GM23248 (cell line): ENCODE measurements around the gene ZHX3. TPM values are rescaled to one million over a fixed set of nuclear protein-coding genes. Genes with fewer than 3 reads are reported as not detected.

ENCODE experiments used
- DNase-seq: peaks from one replicate; pipeline ENCODE4 v3.0.0-alpha.2; 2015
- H2AFZ ChIP-seq: fragments of 200-600 bp; sonication (generic); 2 replicates; pipeline ENCODE4 v1.6.1; 2016; ENCODE audit warnings: antibody characterized with exemption
- H3F3A ChIP-seq: fragments of 200-600 bp; sonication (generic); 2 replicates; pipeline ENCODE4 v1.6.1; 2016; ENCODE audit warnings: mild to moderate bottlenecking, antibody characterized with exemption, mixed run types; ENCODE audit not compliant: insufficient read depth
- H3K27ac ChIP-seq: fragments of 200-600 bp; sonication (generic); 2 replicates; pipeline ENCODE4 v1.5.1; 2016; ENCODE audit warnings: mild to moderate bottlenecking
- H3K27me3 ChIP-seq: fragments of 200-600 bp; sonication (generic); replicated peaks from 2 replicates; pipeline ENCODE4 v1.6.1; 2016; ENCODE audit warnings: mild to moderate bottlenecking; ENCODE audit not compliant: insufficient read depth
- H3K36me3 ChIP-seq: fragments of 200-600 bp; sonication (generic); 2 replicates; pipeline ENCODE4 v1.6.1; 2016; ENCODE audit warnings: low read depth, mild to moderate bottlenecking
- H3K4me1 ChIP-seq: fragments of 200-600 bp; sonication (generic); 2 replicates; pipeline ENCODE4 v1.6.1; 2016; ENCODE audit warnings: mild to moderate bottlenecking; ENCODE audit not compliant: insufficient read depth
- H3K4me2 ChIP-seq: fragments of 200-600 bp; sonication (generic); one replicate; pipeline ENCODE4 v1.6.1; 2016; ENCODE audit warnings: mild to moderate bottlenecking; ENCODE audit not compliant: unreplicated experiment
- H3K4me3 ChIP-seq: fragments of 200-600 bp; sonication (generic); 2 replicates; pipeline ENCODE4 v1.5.1; 2016; ENCODE audit warnings: mild to moderate bottlenecking
- H3K79me2 ChIP-seq: fragments of 200-600 bp; sonication (generic); 2 replicates; pipeline ENCODE4 v1.6.1; 2016; ENCODE audit warnings: mild to moderate bottlenecking; ENCODE audit not compliant: insufficient read depth
- H3K9ac ChIP-seq: fragments of 200-600 bp; sonication (generic); 2 replicates; pipeline ENCODE4 v1.6.1; 2016; ENCODE audit warnings: mild to moderate bottlenecking
- H3K9me2 ChIP-seq: fragments of 200-600 bp; sonication (generic); 2 replicates; pipeline ENCODE4 v1.6.1; 2016; ENCODE audit warnings: mixed run types, mild to moderate bottlenecking, moderate library complexity; ENCODE audit not compliant: insufficient read depth
- H3K9me3 ChIP-seq: fragments of 200-600 bp; sonication (generic); one replicate; pipeline ENCODE4 v1.6.1; 2017; ENCODE audit warnings: low read depth
- H4K20me1 ChIP-seq: fragments of 200-600 bp; sonication (generic); 2 replicates; pipeline ENCODE4 v1.6.0; 2016; ENCODE audit not compliant: insufficient read depth
- EZH2 ChIP-seq: fragments of 200-600 bp; sonication (generic); IDR thresholded peaks from 2 replicates; pipeline ENCODE4 v1.6.1; 2018; ENCODE audit warnings: antibody characterized with exemption, mild to moderate bottlenecking; ENCODE audit not compliant: insufficient read depth, poor library complexity, severe bottlenecking
- EZH2phosphoT487 ChIP-seq: fragments of 200-600 bp; sonication (generic); IDR thresholded peaks from 2 replicates; pipeline ENCODE4 v1.6.1; 2018; ENCODE audit warnings: antibody characterized with exemption, moderate library complexity, mild to moderate bottlenecking, low read depth; ENCODE audit not compliant: insufficient read depth
- WGBS, 2 experiments: methylation state at CpG; one replicate each; pipeline ENCODE4 v1.1.6; 2015 to 2017; ENCODE audit warnings: low lambda C conversion rate in 2 of 2, low coverage in 1 of 2; ENCODE audit errors: missing lambda C conversion rate in 2 of 2; 5-methylcytosine and 5-hydroxymethylcytosine counted together
- in situ Hi-C: fragments of 300-500 bp; cut with MboI; formaldehyde crosslinking; loops from 2 replicates; pipeline ENCODE4 v1.15.0; 2020
- polyA plus RNA-seq: library from polyadenylated mRNA; unstranded; fragments of >200 nt; fragmentation: Nextera tagmentation; extraction: Ambion mirVana; gene quantifications from 2 replicates; pipeline ENCODE4 v1.2.1, GENCODE V29; 2016
- total RNA-seq: library from RNA; depleted of rRNA; stranded (reverse); fragments of >200 nt; shearing (Covaris generic); gene quantifications from 2 replicates; pipeline ENCODE4 v1.2.3, GENCODE V29; 2014

The ZHX3 gene
- total and polyA plus RNA-seq, 2 experiments from 2014 or later, result 9.8 to 38.5 TPM

DNA sequence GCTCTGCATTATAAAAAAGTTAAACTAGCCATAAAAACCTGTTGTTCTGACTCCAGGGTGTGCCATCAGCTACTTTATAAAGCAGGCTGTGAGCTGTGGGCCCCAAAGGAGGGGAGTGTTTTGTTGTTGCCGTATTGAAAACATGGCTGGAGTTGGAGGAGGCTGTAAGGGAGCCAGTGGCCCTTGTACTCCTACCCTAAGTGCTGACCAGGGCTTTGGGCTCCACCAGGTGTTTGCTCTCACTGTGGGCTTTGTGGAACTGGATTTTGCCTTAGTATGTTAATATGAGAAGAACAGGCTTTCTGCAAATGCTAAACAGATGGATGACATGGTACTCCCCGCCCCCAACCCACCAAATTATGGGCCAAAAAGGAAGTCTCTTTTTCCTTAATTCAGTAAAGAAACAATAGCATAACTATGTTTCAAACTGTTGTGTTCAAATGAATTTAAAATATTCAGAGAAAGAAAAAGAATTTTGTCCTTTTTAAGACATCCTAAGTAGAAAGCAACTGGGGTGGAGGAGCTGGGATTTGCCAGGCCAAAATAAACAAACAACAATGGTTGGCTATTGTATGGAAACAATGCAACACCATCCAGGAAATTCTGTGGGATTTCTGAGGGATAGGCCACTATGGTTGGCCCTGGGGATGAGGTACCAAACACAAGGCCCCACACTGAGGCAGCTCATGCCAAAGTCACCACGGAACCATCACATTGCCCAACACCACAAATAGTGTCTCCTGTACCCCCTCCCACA, 116.9 kb downstream of the ZHX3 start:
- WGBS, 2 experiments, result 37 to 38% methylated on average over 3 of the region's 3 CpGs
- H3K4me3 ChIP-seq, result no peak overlapping the region
- DNase-seq, result no peak
- H3K9ac ChIP-seq, result no peak overlapping the region
- H3K27ac ChIP-seq, result no peak overlapping the region
- no peaks in the 10 kb centered on the region for H3F3A ChIP-seq
- in situ Hi-C loops, result no loop called here
- H4K20me1 ChIP-seq, result no peaks in the 10 kb centered on the region
- no peaks in the 10 kb centered on the region for H3K9me2 ChIP-seq
- no peak overlapping the region for H3K4me2 ChIP-seq
- no peak overlapping the region for H2AFZ ChIP-seq
- no peaks in the 10 kb centered on the region for H3K9me3 ChIP-seq
- no peaks in the 10 kb centered on the region for H3K27me3 ChIP-seq
- H3K4me1 ChIP-seq, result no peaks in the 10 kb centered on the region
- peaks cover 89% of the 10 kb centered on the region for H3K79me2 ChIP-seq
- TF ChIP-seq EZH2 (no peak), EZH2phosphoT487 (no peak)
- H3K36me3 ChIP-seq, result peaks cover 18% of the 10 kb centered on the region

DNA sequence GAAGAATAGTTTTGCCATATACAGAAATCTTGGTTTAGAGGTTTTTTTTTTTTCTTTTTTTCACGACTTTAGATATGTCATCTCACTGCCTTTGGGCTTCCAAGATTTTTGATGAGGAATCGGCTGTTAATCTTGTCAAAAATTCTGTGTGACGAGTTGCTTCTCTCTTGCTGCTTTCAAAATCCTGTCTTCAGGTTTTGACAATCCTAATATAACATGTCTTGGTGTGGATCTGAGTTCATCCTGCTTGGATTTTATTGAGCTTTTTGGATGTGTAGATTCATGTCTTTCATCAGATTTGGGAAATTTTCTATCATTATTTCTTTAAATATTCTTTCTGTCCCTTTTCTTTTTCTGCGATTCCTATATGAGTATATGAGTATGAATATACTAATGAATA, 119.1 kb downstream of the ZHX3 start:
- WGBS, 2 experiments, result 85 to 90% methylated on average over 4 of the region's 4 CpGs
- no peak overlapping the region for H3K4me3 ChIP-seq
- no peak for DNase-seq
- no peaks in the 10 kb centered on the region for H3F3A ChIP-seq
- H3K27ac ChIP-seq, result no peak overlapping the region
- no peaks in the 10 kb centered on the region for H4K20me1 ChIP-seq
- H3K4me2 ChIP-seq, result no peak overlapping the region
- H3K9me2 ChIP-seq, result no peaks in the 10 kb centered on the region
- in situ Hi-C loops, result no loop called here
- H2AFZ ChIP-seq, result no peak overlapping the region
- no peaks in the 10 kb centered on the region for H3K4me1 ChIP-seq
- peaks cover 88% of the 10 kb centered on the region for H3K79me2 ChIP-seq
- TF ChIP-seq EZH2, result no peak
- no peak for TF ChIP-seq EZH2phosphoT487
- no peaks in the 10 kb centered on the region for H3K9me3 ChIP-seq
- H3K27me3 ChIP-seq, result no peaks in the 10 kb centered on the region
- H3K36me3 ChIP-seq, result peaks cover 22% of the 10 kb centered on the region
- H3K9ac ChIP-seq, result no peak overlapping the region

DNA sequence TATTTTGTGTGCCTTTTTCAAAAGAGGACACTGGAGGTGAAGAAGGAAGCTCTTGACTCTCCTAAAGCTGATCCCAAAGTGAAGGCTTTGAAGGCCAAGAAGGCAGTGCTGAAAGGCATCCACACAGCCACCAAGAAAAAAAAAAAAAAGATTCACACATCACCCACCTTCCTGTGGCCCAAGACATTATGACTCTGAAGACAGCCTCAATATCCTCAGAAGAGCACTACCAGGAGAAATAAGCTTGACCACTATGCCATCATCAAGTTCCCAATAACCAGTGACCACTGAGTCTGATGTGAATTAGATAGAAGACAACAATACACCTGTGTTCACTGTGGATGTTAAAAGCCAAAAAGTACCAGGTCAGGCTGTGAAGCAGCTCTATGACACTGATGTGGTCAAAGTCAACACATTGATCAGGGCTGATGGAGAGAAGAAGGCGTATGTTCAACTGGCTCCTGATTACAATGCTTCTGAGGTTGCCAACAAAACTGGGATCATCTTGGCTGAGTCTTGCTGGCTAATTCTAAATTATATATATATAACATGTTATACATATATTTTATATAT, 120.8 kb downstream of the ZHX3 start:
- peaks cover 25% of the 10 kb centered on the region for H3K36me3 ChIP-seq
- no peak overlapping the region for H3K9ac ChIP-seq
- H3K79me2 ChIP-seq, result peaks cover 75% of the 10 kb centered on the region
- TF ChIP-seq EZH2 (no peak), EZH2phosphoT487 (no peak)
- 100% methylated on average over 1 of the region's 1 CpG for WGBS, 2 experiments
- no peak overlapping the region for H3K27ac ChIP-seq
- H2AFZ ChIP-seq, result no peak overlapping the region
- no peaks in the 10 kb centered on the region for H3K27me3 ChIP-seq
- no peak for DNase-seq
- no peaks in the 10 kb centered on the region for H3K4me1 ChIP-seq
- no peaks in the 10 kb centered on the region for H3K9me2 ChIP-seq
- H3F3A ChIP-seq, result no peaks in the 10 kb centered on the region
- H3K9me3 ChIP-seq, result no peaks in the 10 kb centered on the region
- in situ Hi-C loops, result no loop called here
- H4K20me1 ChIP-seq, result no peaks in the 10 kb centered on the region
- H3K4me2 ChIP-seq, result no peak overlapping the region
- no peak overlapping the region for H3K4me3 ChIP-seq

DNA sequence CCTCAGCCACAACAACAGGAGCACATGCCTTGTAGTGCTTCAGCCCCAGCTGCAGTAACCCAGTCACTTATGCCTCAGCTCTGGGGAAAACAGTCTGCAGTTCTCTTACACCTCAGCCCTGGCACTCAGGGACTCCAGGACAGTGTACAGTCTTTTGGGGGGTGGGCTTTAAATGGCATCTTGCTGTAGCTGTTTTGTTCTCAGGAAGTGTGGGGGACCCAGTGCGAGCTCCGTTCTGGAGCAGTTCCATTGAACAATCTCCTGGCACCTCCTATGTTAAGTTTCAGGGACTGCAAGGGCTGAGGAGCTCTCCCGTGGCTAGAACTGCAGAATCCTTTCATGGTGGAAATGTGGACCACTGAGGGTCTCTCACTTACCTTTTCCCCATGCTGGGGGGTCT, 125.0 kb downstream of the ZHX3 start:
- Histone ChIP-seq H3K9me3 (no peaks in the 10 kb centered on the region), H3K27ac (no peak overlapping the region), H2AFZ (no peak overlapping the region), H3K79me2 (peaks cover 67% of the 10 kb centered on the region), H3K4me1 (0 out of 2 replicates have a peak, but pooled peaks cover 8% of the 10 kb centered on the region), H3K9me2 (no peaks in the 10 kb centered on the region), H3K27me3 (no peaks in the 10 kb centered on the region), H3K36me3 (peaks cover 24% of the 10 kb centered on the region), H3K4me3 (no peak overlapping the region), H4K20me1 (no peaks in the 10 kb centered on the region), H3K4me2 (no peak overlapping the region), H3F3A (no peaks in the 10 kb centered on the region), H3K9ac (no peak overlapping the region)
- in situ Hi-C loops, result no loop called here
- TF ChIP-seq EZH2 (no peak), EZH2phosphoT487 (no peak)
- WGBS, 2 experiments, result 98 to 100% methylated on average over 3 of the region's 3 CpGs
- DNase-seq, result no peak
